Measurements from ENCODE around the gene P2RX5.

P2RX5 gene

DNA sequence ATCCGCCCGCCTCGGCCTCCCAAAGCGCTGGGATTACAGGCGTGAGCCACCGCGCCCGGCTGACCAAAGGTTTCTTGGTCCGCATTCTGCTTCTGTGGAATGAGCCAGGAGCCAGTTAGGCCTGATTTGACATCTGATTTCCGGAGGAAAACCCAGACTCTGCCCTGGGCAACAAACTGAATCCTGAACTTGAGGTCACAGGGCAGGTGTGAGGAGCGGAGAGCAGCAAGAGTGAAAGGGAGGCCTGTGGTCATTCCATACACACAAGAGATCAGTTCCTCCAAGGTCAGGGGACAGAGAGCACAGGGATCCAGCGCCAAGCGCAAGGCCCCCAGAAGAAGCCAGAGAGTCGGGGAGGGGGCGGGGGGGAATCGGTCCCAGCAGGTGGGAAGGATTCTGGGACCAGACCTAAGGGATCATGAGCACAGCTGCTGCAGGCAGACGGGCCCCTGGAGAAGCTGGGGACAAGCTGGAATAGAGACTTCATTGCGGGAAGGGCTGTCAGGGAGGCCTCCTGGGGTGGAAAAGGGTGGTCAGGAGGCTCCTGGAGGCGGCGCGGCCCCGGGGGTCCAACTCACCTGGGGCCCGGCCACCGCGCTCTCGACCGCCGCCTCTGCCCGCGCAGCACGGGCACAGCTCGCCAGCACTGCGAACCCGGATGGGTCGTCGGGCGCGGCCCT lies 60.3 kb downstream of the P2RX5 start:
- ChIA-PET CTCF (interaction anchor here (1.0 kb wide), 1 partner anchor 47 kb away, joined by 3 read pairs; no protein-coding TSS in a partner anchor), POLR2A (interaction anchor here (0.9 to 1.9 kb wide), 5 partner anchors 12 to 596 kb away, joined by 3 to 17 read pairs (median 3); partner anchors contain the start of genes EMC6, HASPIN and TAX1BP3)
- DNase-seq (ENCODE audit: extremely low spot score) = peak; percentile 20
- peak; percentile 42 for TF ChIP-seq L3MBTL2 (conservative IDR thresholded peaks at IDR 0.05)
- TF ChIP-seq CTBP1 (IDR thresholded peaks at IDR 0.05; ENCODE audit: borderline replicate concordance) = no peak
- TF ChIP-seq FOXM1 (IDR thresholded peaks at IDR 0.05; ENCODE audit: borderline replicate concordance) = no peak

- TF ChIP-seq FOXK2 (IDR thresholded peaks at IDR 0.05) (no peak), ELF4 (IDR thresholded peaks at IDR 0.05) (no peak), ZNF384 (IDR thresholded peaks at IDR 0.05) (no peak), FOXM1 (IDR thresholded peaks at IDR 0.05; ENCODE audit: borderline replicate concordance) (no peak), PKNOX1 (IDR thresholded peaks at IDR 0.05) (no peak), LEF1 (IDR thresholded peaks at IDR 0.05; ENCODE audit: borderline replicate concordance) (no peak), FOXA1 (IDR thresholded peaks at IDR 0.05) (no peak), SP1 (IDR thresholded peaks at IDR 0.05) (no peak), HDGF (IDR thresholded peaks at IDR 0.05; ENCODE audit: borderline replicate concordance) (no peak), ARNT (IDR thresholded peaks at IDR 0.05) (no peak), NFRKB (IDR thresholded peaks at IDR 0.05) (no peak), TARDBP (IDR thresholded peaks at IDR 0.05) (no peak), BHLHE40 (IDR thresholded peaks at IDR 0.05; ENCODE audit: borderline replicate concordance) (no peak), CTBP1 (IDR thresholded peaks at IDR 0.05; ENCODE audit: borderline replicate concordance) (no peak), L3MBTL2 (conservative IDR thresholded peaks at IDR 0.05) (no peak), SUZ12 (IDR thresholded peaks at IDR 0.05) (no peak)
- POLR2A ChIA-PET = no interaction called here
- CTCF ChIA-PET = no interaction called here
- no peak for DNase-seq (ENCODE audit: extremely low spot score)
These were observed 63.7 kb downstream of the P2RX5 start for GRCh38 chr17:3632287-3632686.

GRCh38 chr17:3630781-3631180 lies 65.2 kb downstream of the P2RX5 start:
- ChIA-PET CTCF (no interaction called here), POLR2A (no interaction called here)
- no peak for TF ChIP-seq NFRKB (IDR thresholded peaks at IDR 0.05)
- TF ChIP-seq ELF4 (IDR thresholded peaks at IDR 0.05) = no peak
- no peak for TF ChIP-seq ARNT (IDR thresholded peaks at IDR 0.05)
- TF ChIP-seq LEF1 (IDR thresholded peaks at IDR 0.05; ENCODE audit: borderline replicate concordance) = no peak
- no peak for TF ChIP-seq SP1 (IDR thresholded peaks at IDR 0.05)
- no peak for TF ChIP-seq FOXK2 (IDR thresholded peaks at IDR 0.05)
- no peak for TF ChIP-seq TARDBP (IDR thresholded peaks at IDR 0.05)
- no peak for TF ChIP-seq FOXA1 (IDR thresholded peaks at IDR 0.05)
- no peak for DNase-seq (ENCODE audit: extremely low spot score)

DNA sequence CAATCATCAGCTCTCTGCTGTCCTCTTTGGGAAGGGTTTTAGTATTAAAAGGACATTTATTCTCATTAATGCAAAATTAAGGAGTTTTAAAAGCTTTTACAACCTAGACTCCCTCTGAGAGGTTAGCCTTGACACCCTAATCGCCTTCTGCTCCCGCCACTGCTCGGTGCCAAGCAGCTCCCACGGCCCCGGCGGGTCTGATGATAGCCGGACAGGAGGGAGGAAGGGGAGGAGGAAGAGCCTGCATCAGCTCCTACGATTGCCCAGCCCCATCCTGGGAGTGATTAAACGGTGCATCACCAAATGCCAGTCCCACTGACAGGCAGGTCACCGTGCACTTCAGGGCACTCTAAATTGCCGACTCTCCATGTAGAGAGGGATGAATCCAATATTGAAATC lies 68.2 kb downstream of the P2RX5 start:
- POLR2A ChIA-PET = no interaction called here

GRCh38 chr17:3626831-3627768 lies 68.9 kb downstream of the P2RX5 start:
- ChIA-PET POLR2A (no interaction called here), CTCF (interaction anchor here (0.6 to 1.0 kb wide), 3 partner anchors 24 to 112 kb away, joined by 3 read pairs; no protein-coding TSS in a partner anchor)
- DNase-seq (ENCODE audit: extremely low spot score) = no peak
- TF ChIP-seq FOXM1 (IDR thresholded peaks at IDR 0.05; ENCODE audit: borderline replicate concordance) = no peak
- TF ChIP-seq CTBP1 (IDR thresholded peaks at IDR 0.05; ENCODE audit: borderline replicate concordance) = no peak
- TF ChIP-seq LEF1 (IDR thresholded peaks at IDR 0.05; ENCODE audit: borderline replicate concordance) = no peak
- no peak for TF ChIP-seq BHLHE40 (IDR thresholded peaks at IDR 0.05; ENCODE audit: borderline replicate concordance)
- TF ChIP-seq PKNOX1 (IDR thresholded peaks at IDR 0.05) = no peak
- no peak for TF ChIP-seq SP1 (IDR thresholded peaks at IDR 0.05)
- TF ChIP-seq HDGF (IDR thresholded peaks at IDR 0.05; ENCODE audit: borderline replicate concordance) = no peak
- no peak for TF ChIP-seq NFRKB (IDR thresholded peaks at IDR 0.05)
- TF ChIP-seq SUZ12 (IDR thresholded peaks at IDR 0.05) = no peak
- TF ChIP-seq TARDBP (IDR thresholded peaks at IDR 0.05) = no peak
- no peak for TF ChIP-seq FOXA1 (IDR thresholded peaks at IDR 0.05)
- TF ChIP-seq FOXK2 (IDR thresholded peaks at IDR 0.05) = no peak
- no peak for TF ChIP-seq ELF4 (IDR thresholded peaks at IDR 0.05)
- no peak for TF ChIP-seq ZNF384 (IDR thresholded peaks at IDR 0.05)
- no peak for TF ChIP-seq ARNT (IDR thresholded peaks at IDR 0.05)
- no peak for TF ChIP-seq L3MBTL2 (conservative IDR thresholded peaks at IDR 0.05)

More for the DNA sequence above, 68.2 kb downstream of the P2RX5 start:
- TF ChIP-seq HDGF (IDR thresholded peaks at IDR 0.05; ENCODE audit: borderline replicate concordance) (no peak), PKNOX1 (IDR thresholded peaks at IDR 0.05) (no peak), BHLHE40 (IDR thresholded peaks at IDR 0.05; ENCODE audit: borderline replicate concordance) (no peak), NFRKB (IDR thresholded peaks at IDR 0.05) (no peak), LEF1 (IDR thresholded peaks at IDR 0.05; ENCODE audit: borderline replicate concordance) (no peak), FOXK2 (IDR thresholded peaks at IDR 0.05) (no peak), ARNT (IDR thresholded peaks at IDR 0.05) (no peak), CTBP1 (IDR thresholded peaks at IDR 0.05; ENCODE audit: borderline replicate concordance) (no peak), ELF4 (IDR thresholded peaks at IDR 0.05) (no peak)
- CTCF ChIA-PET = interaction anchor here (0.8 to 1.0 kb wide), 2 partner anchors 25 to 77 kb away, joined by 3 read pairs; no protein-coding TSS in a partner anchor
- DNase-seq (ENCODE audit: extremely low spot score) = no peak

Data from HEK293T (cell line).